ENCODE measurements around the gene PHOX2A. TPM values are rescaled to one million over a fixed set of nuclear protein-coding genes. Genes with fewer than 3 reads are reported as not detected.

The PHOX2A gene
- polyA plus RNA-seq, 3 donors = not detected

DNA sequence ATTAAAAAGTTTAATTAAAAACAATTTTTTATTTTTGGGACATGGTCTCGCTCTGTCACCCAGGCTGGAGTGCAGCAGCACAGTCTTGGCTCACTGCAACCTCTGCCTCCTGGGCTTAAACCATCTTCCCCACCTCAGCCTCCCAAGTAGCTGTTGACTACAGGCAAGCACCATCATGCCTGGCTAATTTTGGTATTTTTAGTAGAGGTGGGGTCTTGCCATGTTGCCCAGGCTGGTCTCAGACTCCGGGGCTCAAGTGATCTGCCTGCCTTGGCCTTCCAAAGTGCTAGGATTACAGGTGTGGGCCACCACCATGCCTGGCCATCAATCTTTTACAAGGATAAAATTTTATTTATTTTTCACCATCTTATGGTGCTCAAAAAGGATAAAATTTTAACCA is 43.3 kb upstream of the PHOX2A start:
- Histone ChIP-seq H3K9ac (ENCODE audit: insufficient read depth, low read length, poor library complexity, severe bottlenecking) (no peak overlapping the region), H3K4me1 (ENCODE audit: control insufficient read depth in 1 of 2, insufficient read depth in 2 of 2, low read length in 2 of 2) (no peaks in the 10 kb centered on the region), H3K9me3 (replicated peaks in 1 of 2; ENCODE audit: control insufficient read depth in 1 of 2, insufficient read depth in 1 of 2, low read length in 2 of 2) (no peaks in the 10 kb centered on the region), H2AFZ (ENCODE audit: insufficient read depth, low read depth, low read length, poor library complexity, severe bottlenecking) (no peak overlapping the region), H3K4me3 (replicated peaks in 1 of 3; ENCODE audit: low read depth in 2 of 3, low read length in 3 of 3) (no peak overlapping the region), H4K20me1 (ENCODE audit: insufficient read depth, low read length) (no peaks in the 10 kb centered on the region), H3K4me2 (replicated peaks; ENCODE audit: extremely low read depth, low read length, poor library complexity, severe bottlenecking) (no peak overlapping the region), H3K27me3 (ENCODE audit: control insufficient read depth in 2 of 2, insufficient read depth in 2 of 2, low read length in 2 of 2) (peaks cover 8 to 13% of the 10 kb centered on the region in 2 donors), H3K27ac (ENCODE audit: low read depth in 1 of 2, low read length in 2 of 2) (no peak overlapping the region), H3K79me2 (ENCODE audit: insufficient read depth, low read length) (no peaks in the 10 kb centered on the region), H3K36me3 (replicated peaks in 1 of 2; ENCODE audit: control insufficient read depth in 1 of 2, insufficient read depth in 2 of 2, low read length in 2 of 2) (peaks cover 2 to 4% of the 10 kb centered on the region in 2 donors)
- intact Hi-C loops (cut with micrococcal nuclease) = no loop called here
- H3K36me3 Mint-ChIP-seq = peaks cover 0 to 16% of the 10 kb centered on the region in 2 donors
- no peak for DNase-seq
- H3K27me3 Mint-ChIP-seq (ENCODE audit: low read depth in 3 of 3) = peaks cover 10 to 22% (median 16%) of the 10 kb centered on the region in 3 donors
- no peak overlapping the region for H3K4me3 Mint-ChIP-seq
- peaks cover 0 to 1% (median 0%) of the 10 kb centered on the region in 7 donors for H3K9me3 Mint-ChIP-seq
- peaks cover 2% of the 10 kb centered on the region for H3K4me1 Mint-ChIP-seq
- H3K27ac Mint-ChIP-seq = no peak overlapping the region
- TF ChIP-seq, protein P1, sequence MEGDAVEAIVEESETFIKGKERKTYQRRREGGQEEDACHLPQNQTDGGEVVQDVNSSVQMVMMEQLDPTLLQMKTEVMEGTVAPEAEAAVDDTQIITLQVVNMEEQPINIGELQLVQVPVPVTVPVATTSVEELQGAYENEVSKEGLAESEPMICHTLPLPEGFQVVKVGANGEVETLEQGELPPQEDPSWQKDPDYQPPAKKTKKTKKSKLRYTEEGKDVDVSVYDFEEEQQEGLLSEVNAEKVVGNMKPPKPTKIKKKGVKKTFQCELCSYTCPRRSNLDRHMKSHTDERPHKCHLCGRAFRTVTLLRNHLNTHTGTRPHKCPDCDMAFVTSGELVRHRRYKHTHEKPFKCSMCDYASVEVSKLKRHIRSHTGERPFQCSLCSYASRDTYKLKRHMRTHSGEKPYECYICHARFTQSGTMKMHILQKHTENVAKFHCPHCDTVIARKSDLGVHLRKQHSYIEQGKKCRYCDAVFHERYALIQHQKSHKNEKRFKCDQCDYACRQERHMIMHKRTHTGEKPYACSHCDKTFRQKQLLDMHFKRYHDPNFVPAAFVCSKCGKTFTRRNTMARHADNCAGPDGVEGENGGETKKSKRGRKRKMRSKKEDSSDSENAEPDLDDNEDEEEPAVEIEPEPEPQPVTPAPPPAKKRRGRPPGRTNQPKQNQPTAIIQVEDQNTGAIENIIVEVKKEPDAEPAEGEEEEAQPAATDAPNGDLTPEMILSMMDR (IDR thresholded peaks at IDR 0.05) = no peak
- WGBS (ENCODE audit: insufficient coverage) = no CpG with 5 or more reads among the region's 2 CpGs

DNA sequence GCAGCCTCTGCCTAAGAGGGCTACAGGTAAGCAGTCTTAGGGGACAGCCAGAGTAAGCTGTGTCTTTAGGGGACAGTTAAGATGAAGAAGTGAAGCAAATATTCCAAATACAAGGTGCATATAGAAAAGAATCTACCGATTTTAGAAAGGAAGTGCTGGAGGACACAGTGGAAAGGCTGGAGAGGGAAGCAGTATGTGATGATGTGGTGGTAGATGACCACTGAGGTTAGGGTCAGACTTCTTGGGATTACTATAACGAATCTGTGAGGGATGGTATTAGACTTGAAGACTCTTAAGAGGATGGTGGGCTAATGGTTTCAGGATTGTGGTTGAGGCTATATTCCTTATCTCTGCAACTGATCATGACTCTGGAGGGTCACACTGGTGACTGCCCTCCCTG is 40.0 kb upstream of the PHOX2A start:
- H3K4me1 Mint-ChIP-seq = peaks cover 2% of the 10 kb centered on the region
- WGBS (ENCODE audit: insufficient coverage) = 77% methylated on average over 1 of the region's 2 CpGs
- Histone ChIP-seq H3K4me3 (replicated peaks in 1 of 3; ENCODE audit: low read depth in 2 of 3, low read length in 3 of 3) (no peak overlapping the region), H3K9me3 (replicated peaks in 1 of 2; ENCODE audit: control insufficient read depth in 1 of 2, insufficient read depth in 1 of 2, low read length in 2 of 2) (no peaks in the 10 kb centered on the region), H3K27ac (ENCODE audit: low read depth in 1 of 2, low read length in 2 of 2) (no peak overlapping the region), H3K4me2 (replicated peaks; ENCODE audit: extremely low read depth, low read length, poor library complexity, severe bottlenecking) (no peak overlapping the region), H3K9ac (ENCODE audit: insufficient read depth, low read length, poor library complexity, severe bottlenecking) (no peak overlapping the region), H3K36me3 (replicated peaks in 1 of 2; ENCODE audit: control insufficient read depth in 1 of 2, insufficient read depth in 2 of 2, low read length in 2 of 2) (no peaks in the 10 kb centered on the region), H3K4me1 (ENCODE audit: control insufficient read depth in 1 of 2, insufficient read depth in 2 of 2, low read length in 2 of 2) (no peaks in the 10 kb centered on the region), H2AFZ (ENCODE audit: insufficient read depth, low read depth, low read length, poor library complexity, severe bottlenecking) (no peak overlapping the region), H4K20me1 (ENCODE audit: insufficient read depth, low read length) (no peaks in the 10 kb centered on the region), H3K27me3 (ENCODE audit: control insufficient read depth in 2 of 2, insufficient read depth in 2 of 2, low read length in 2 of 2) (peaks cover 8 to 15% of the 10 kb centered on the region in 2 donors), H3K79me2 (ENCODE audit: insufficient read depth, low read length) (no peaks in the 10 kb centered on the region)
- peaks cover 0 to 16% of the 10 kb centered on the region in 2 donors for H3K36me3 Mint-ChIP-seq
- intact Hi-C loops (cut with micrococcal nuclease) = loop anchor here in 1 of 2 donors (5.0 kb wide), 1 partner anchor 42 kb away; the partner anchor contains the start of gene PHOX2A
- TF ChIP-seq, protein P1 (IDR thresholded peaks at IDR 0.05) = no peak
- peaks cover 11 to 31% (median 16%) of the 10 kb centered on the region in 3 donors for H3K27me3 Mint-ChIP-seq (ENCODE audit: low read depth in 3 of 3)
- H3K4me3 Mint-ChIP-seq = no peak overlapping the region
- no peak for DNase-seq
- no peak overlapping the region for H3K27ac Mint-ChIP-seq
- H3K9me3 Mint-ChIP-seq = peaks cover 0 to 7% (median 3%) of the 10 kb centered on the region in 7 donors
